ENCODE results near the gene PROSER3.

- TF ChIP-seq CTCF (IDR thresholded peaks at IDR 0.05; ENCODE audit: low read depth, low read length, poor library complexity, severe bottlenecking): peak; percentile 64
- no peak for TF ChIP-seq EZH2phosphoT487 (IDR thresholded peaks at IDR 0.05; ENCODE audit: borderline replicate concordance, low read length)
Observed at GRCh38 chr19:35790981-35791813, 33.2 kb downstream of the PROSER3 start.
